Endothelial cell of umbilical vein (primary cell): Measurements from ENCODE around the gene CKB. TPM values are rescaled to one million over a fixed set of nuclear protein-coding genes. Genes with fewer than 3 reads are reported as not detected.

Experiments used
- BruUV-seq: library from RNA; stranded (reverse); fragments of 400-500 nt; replicated peaks from 2 replicates; lab custom pipeline; 2021; lab: Mats Ljungman, UMichigan
- CTCF ChIA-PET: fragments of 300-600, 350-600 bp; sonication (Branson Sonifier 250); formaldehyde crosslinking; loops from one replicate; lab custom pipeline; 2021; ENCODE audit warnings: antibody characterized with exemption, inconsistent platforms; lab: Charles Lee
- POLR2A ChIA-PET: fragments of 300-600, 350-600 bp; sonication (Branson Sonifier 250); formaldehyde crosslinking; loops from one replicate; lab custom pipeline; 2021; ENCODE audit warnings: antibody characterized with exemption, inconsistent platforms; lab: Charles Lee
- DNase-seq: peaks from one replicate; pipeline ENCODE4 v3.0.0-alpha.2; 2011; ENCODE audit warnings: low read depth, low spot score
- FAIRE-seq: peaks from 2 replicates; lab custom pipeline; 2011; peaks lifted over from hg19 to GRCh38; lab: Jason Lieb, UNC
- H2AFZ ChIP-seq: 2 replicates; pipeline ENCODE4 v1.6.0; 2012; ENCODE audit warnings: low read depth, low read length, control low read depth, inconsistent platforms
- H3K27ac ChIP-seq: 2 replicates; pipeline ENCODE4 v1.5.1; 2011; ENCODE audit warnings: low read depth, mild to moderate bottlenecking, control low read depth, low read length, moderate library complexity; ENCODE audit not compliant: insufficient read depth
- H3K27me3 ChIP-seq, 2 experiments: 2 replicates each; pipeline versions ENCODE4 v1.6.0 to v1.6.1; 2011; ENCODE audit warnings: low read length in 2 of 2, mixed read lengths in 1 of 2; ENCODE audit not compliant: control insufficient read depth in 2 of 2, insufficient read depth in 2 of 2
- H3K36me3 ChIP-seq, 2 experiments: 2 replicates in 1 of 2; 3 replicates in 1 of 2; pipeline ENCODE4 v1.5.1; 2011; ENCODE audit warnings: low read length in 2 of 2, mild to moderate bottlenecking in 1 of 2, moderate library complexity in 1 of 2; ENCODE audit not compliant: control insufficient read depth in 2 of 2, insufficient read depth in 2 of 2; ENCODE audit errors: extremely low read depth in 1 of 2
- H3K4me1 ChIP-seq: 3 replicates; pipeline ENCODE4 v1.5.1; 2011; ENCODE audit warnings: mild to moderate bottlenecking, low read length; ENCODE audit not compliant: control insufficient read depth, insufficient read depth; ENCODE audit errors: extremely low read depth
- H3K4me2 ChIP-seq: 2 replicates; pipeline ENCODE4 v1.6.1; 2011; ENCODE audit warnings: low read length, control low read depth, mixed read lengths; ENCODE audit not compliant: insufficient read depth
- H3K4me3 ChIP-seq, 3 experiments: fragments of 200-600 bp in 1 of 3; sonication (generic), shearing (Covaris generic) in 1 of 3; replicated peaks in 1 of 3; 2 replicates each; pipeline ENCODE4 v1.5.1; 2011 to 2016; ENCODE audit warnings: control low read depth in 3 of 3, low read length in 3 of 3, mild to moderate bottlenecking in 2 of 3, inconsistent platforms in 1 of 3, low read depth in 1 of 3, moderate library complexity in 1 of 3; ENCODE audit not compliant: insufficient read depth in 1 of 3
- H3K79me2 ChIP-seq: 2 replicates; pipeline ENCODE4 v1.6.0; 2012; ENCODE audit warnings: low read length, inconsistent platforms; ENCODE audit not compliant: control insufficient read depth, insufficient read depth
- H3K9ac ChIP-seq: replicated peaks from 2 replicates; pipeline ENCODE3; 2011; ENCODE audit warnings: low read length, control low read depth; ENCODE audit not compliant: insufficient read depth; ENCODE audit errors: extremely low read depth
- H3K9me1 ChIP-seq: replicated peaks from 3 replicates; pipeline ENCODE4 v1.6.0; 2011; ENCODE audit warnings: mild to moderate bottlenecking, low read length; ENCODE audit not compliant: control insufficient read depth, insufficient read depth; ENCODE audit errors: extremely low read depth
- H3K9me3 ChIP-seq: replicated peaks from 2 replicates; pipeline ENCODE4 v1.5.1; 2012; ENCODE audit warnings: low read length, inconsistent platforms; ENCODE audit not compliant: control insufficient read depth, insufficient read depth
- H4K20me1 ChIP-seq: replicated peaks from 2 replicates; pipeline ENCODE3; 2011; ENCODE audit warnings: mild to moderate bottlenecking, low read length; ENCODE audit not compliant: control insufficient read depth, insufficient read depth; ENCODE audit errors: extremely low read depth
- EZH2 ChIP-seq: IDR thresholded peaks from 2 replicates; pipeline ENCODE4 v1.6.1; 2012; ENCODE audit warnings: borderline replicate concordance, low read depth, mild to moderate bottlenecking, moderate library complexity, low read length, inconsistent platforms; ENCODE audit not compliant: severe bottlenecking
- FOS ChIP-seq: IDR thresholded peaks from 2 replicates; pipeline ENCODE4 v1.6.1; 2011; ENCODE audit warnings: mild to moderate bottlenecking, low read length, moderate library complexity, borderline replicate concordance; ENCODE audit not compliant: insufficient read depth
- GATA2 ChIP-seq: IDR thresholded peaks from 2 replicates; pipeline ENCODE4 v1.7.0; 2011; ENCODE audit warnings: low read depth, mild to moderate bottlenecking, moderate library complexity, mixed read lengths, low read length; ENCODE audit not compliant: insufficient read length, insufficient read depth
- JUN ChIP-seq: IDR thresholded peaks from 2 replicates; pipeline ENCODE4 v1.6.1; 2011; ENCODE audit warnings: borderline replicate concordance, low read depth; ENCODE audit not compliant: insufficient read length, insufficient read depth
- MYC ChIP-seq: IDR thresholded peaks from one replicate; pipeline ENCODE4 v1.6.1; 2011; ENCODE audit warnings: mild to moderate bottlenecking, low read depth, low read length
- POLR2A ChIP-seq: IDR thresholded peaks from 2 replicates; pipeline ENCODE4 v1.6.1; 2012; ENCODE audit warnings: low read depth, mild to moderate bottlenecking, control low read depth, low read length
- POLR2AphosphoS5 ChIP-seq: IDR thresholded peaks from 2 replicates; pipeline ENCODE4 v1.6.1; 2012; ENCODE audit warnings: low read depth, mild to moderate bottlenecking, control low read depth, low read length, moderate library complexity; ENCODE audit not compliant: insufficient read depth
- dilution Hi-C: fragments of 300-500 bp; cut with MboI; formaldehyde crosslinking; loops from one replicate; pipeline ENCODE4 v1.15.0; 2019; ENCODE audit warnings: low sequenced_read_pairs; ENCODE audit not compliant: extremely low pct_ligation_motif_present
- intact Hi-C: fragments of 100-400 bp; cut with micrococcal nuclease; formaldehyde crosslinking; loops from one replicate; pipeline ENCODE4 v1.10.0; 2022
- polyA plus RNA-seq, 4 experiments: library from polyadenylated mRNA; depleted of rRNA in 3 of 4; stranded (reverse) in 3 of 4; unstranded in 1 of 4; fragments of >200 nt; gene quantifications; 2 replicates each; pipeline versions ENCODE4 v1.2.1 to v1.2.3, GENCODE V29; 2011 to 2012; ENCODE audit warnings: missing spikeins in 1 of 4
- total RNA-seq: library from RNA; stranded (reverse); gene quantifications from 2 replicates; pipeline ENCODE4 v1.2.3, GENCODE V29; 2021
- TF ChIP-seq, protein P1 (sequence below): IDR thresholded peaks from 2 replicates; pipeline ENCODE4 v1.6.1; 2011; ENCODE audit not compliant: insufficient read depth, insufficient read length
- TF ChIP-seq, protein P2 (sequence below), 2 donors: IDR thresholded peaks; 1 replicate in 1 of 2; 2 replicates in 1 of 2; pipeline ENCODE4 v1.5.1; 2011; ENCODE audit warnings: low read length in 2 of 2, mild to moderate bottlenecking in 2 of 2, moderate library complexity in 2 of 2, control low read depth in 1 of 2, inconsistent platforms in 1 of 2, low read depth in 1 of 2; ENCODE audit not compliant: insufficient read depth in 1 of 2; ENCODE audit errors: extremely low read depth in 1 of 2

The CKB gene
- total and polyA plus RNA-seq, 2 donors (not counting 3 experiments of a cell fraction or from before 2014, with no cell fraction given): 4.0 to 6.9 TPM

DNA sequence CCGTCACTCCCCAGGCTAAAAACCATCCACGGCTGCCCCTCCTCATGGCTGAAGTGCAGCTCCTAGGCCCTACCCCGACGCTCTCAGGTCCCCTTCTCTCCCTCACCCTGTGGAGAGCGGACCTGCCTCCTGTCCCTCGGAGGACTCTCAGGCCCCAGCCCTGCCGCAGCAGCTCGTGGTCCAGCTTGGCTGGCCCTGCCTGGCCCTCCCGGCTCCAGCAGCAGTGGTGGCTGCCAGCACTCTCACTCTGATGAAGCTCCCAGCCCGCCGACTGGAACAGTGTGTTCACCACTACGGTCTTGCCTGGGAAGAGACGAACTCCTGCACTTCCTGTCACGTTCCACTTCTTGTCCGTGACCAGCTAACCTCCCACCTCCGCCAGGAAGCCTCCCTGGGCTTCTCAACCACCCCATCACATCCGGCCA lies 28.7 kb upstream of the CKB start:
- dilution Hi-C loops: no loop called here

More for the DNA sequence above, 28.7 kb upstream of the CKB start:
- Histone ChIP-seq H3K9ac (no peak overlapping the region), H2AFZ (no peak overlapping the region), H3K9me1 (no peaks in the 10 kb centered on the region), H3K36me3 (no peaks in the 10 kb centered on the region), H3K4me2 (no peak overlapping the region), H3K4me3 (no peak overlapping the region), H3K27me3 (no peaks in the 10 kb centered on the region), H3K4me1 (no peaks in the 10 kb centered on the region), H3K9me3 (no peaks in the 10 kb centered on the region), H4K20me1 (no peaks in the 10 kb centered on the region), H3K27ac (no peak overlapping the region), H3K79me2 (peaks cover 4% of the 10 kb centered on the region)
- FAIRE-seq: no peak
- DNase-seq: no peak
- intact Hi-C loops: no loop called here
- ChIA-PET POLR2A (no interaction called here), CTCF (interaction anchor here (0.9 to 14.4 kb wide), 2 partner anchors 32 to 51 kb away, joined by 4 to 209 read pairs; partner anchors contain the start of gene CKB)
- TF ChIP-seq GATA2 (no peak), EZH2 (no peak), POLR2AphosphoS5 (no peak), POLR2A (no peak), FOS (no peak), JUN (no peak), MYC (no peak)
- TF ChIP-seq, protein P1, sequence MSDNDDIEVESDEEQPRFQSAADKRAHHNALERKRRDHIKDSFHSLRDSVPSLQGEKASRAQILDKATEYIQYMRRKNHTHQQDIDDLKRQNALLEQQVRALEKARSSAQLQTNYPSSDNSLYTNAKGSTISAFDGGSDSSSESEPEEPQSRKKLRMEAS: no peak
- TF ChIP-seq, protein P2, sequence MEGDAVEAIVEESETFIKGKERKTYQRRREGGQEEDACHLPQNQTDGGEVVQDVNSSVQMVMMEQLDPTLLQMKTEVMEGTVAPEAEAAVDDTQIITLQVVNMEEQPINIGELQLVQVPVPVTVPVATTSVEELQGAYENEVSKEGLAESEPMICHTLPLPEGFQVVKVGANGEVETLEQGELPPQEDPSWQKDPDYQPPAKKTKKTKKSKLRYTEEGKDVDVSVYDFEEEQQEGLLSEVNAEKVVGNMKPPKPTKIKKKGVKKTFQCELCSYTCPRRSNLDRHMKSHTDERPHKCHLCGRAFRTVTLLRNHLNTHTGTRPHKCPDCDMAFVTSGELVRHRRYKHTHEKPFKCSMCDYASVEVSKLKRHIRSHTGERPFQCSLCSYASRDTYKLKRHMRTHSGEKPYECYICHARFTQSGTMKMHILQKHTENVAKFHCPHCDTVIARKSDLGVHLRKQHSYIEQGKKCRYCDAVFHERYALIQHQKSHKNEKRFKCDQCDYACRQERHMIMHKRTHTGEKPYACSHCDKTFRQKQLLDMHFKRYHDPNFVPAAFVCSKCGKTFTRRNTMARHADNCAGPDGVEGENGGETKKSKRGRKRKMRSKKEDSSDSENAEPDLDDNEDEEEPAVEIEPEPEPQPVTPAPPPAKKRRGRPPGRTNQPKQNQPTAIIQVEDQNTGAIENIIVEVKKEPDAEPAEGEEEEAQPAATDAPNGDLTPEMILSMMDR (IDR thresholded peaks at IDR 0.05; ENCODE audit: extremely low read depth in 1 of 2, insufficient read depth in 1 of 2, low read depth in 1 of 2, low read length in 2 of 2): no peak
- BruUV-seq: no TSS peak
